ENCODE results near the gene TOP3A. TPM values are rescaled to one million over a fixed set of nuclear protein-coding genes. Genes with fewer than 3 reads are reported as not detected.

The TOP3A gene
- total RNA-seq, 1 donor from 2014 or later: 49.2 TPM

DNA sequence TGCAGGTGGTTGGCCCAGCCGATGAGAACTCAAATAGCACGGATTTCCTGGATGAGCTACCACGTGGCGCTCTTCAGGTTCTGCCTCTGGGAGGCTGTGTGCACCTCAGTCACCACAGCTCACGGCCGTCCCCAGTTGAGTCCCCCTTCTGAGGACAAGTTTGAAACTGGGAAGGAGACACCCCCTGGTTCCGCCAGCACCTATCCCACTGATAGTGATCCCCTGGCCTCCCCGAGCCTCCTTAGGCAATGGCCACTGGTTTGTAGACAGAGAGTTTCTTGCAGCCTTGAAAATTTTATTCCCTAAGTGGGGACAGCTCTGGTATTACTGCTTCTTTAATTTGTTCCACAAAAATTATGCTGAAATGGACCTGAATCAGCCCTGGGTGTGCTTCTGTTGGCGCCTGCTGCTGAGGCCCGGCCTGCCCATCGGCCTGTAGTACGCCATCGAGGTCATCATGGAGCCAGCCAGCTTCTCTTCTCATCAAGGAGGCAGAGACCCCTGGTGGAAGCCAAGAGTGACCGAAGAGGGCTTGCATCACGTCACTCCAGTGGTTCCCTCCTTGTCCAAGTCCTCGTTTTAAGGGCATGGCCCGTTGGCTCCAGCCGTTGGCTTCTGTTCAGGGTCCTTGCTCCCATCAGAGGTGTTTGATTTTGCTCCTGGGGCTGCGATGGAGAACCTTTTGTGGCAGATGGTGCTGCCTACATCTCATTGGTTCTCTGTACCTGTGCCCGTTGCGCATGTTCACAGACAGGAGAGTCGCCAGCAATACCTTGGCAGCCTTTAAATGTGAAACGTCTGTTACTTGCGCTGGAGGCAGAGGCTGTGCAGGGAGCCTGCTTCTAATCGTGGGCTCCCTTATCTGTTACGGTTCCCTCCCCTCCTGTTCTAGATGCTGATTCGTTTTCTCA is 9.6 kb upstream of the TOP3A start:
- no peak for DNase-seq (ENCODE audit: low read depth)
- TF ChIP-seq, protein P1, sequence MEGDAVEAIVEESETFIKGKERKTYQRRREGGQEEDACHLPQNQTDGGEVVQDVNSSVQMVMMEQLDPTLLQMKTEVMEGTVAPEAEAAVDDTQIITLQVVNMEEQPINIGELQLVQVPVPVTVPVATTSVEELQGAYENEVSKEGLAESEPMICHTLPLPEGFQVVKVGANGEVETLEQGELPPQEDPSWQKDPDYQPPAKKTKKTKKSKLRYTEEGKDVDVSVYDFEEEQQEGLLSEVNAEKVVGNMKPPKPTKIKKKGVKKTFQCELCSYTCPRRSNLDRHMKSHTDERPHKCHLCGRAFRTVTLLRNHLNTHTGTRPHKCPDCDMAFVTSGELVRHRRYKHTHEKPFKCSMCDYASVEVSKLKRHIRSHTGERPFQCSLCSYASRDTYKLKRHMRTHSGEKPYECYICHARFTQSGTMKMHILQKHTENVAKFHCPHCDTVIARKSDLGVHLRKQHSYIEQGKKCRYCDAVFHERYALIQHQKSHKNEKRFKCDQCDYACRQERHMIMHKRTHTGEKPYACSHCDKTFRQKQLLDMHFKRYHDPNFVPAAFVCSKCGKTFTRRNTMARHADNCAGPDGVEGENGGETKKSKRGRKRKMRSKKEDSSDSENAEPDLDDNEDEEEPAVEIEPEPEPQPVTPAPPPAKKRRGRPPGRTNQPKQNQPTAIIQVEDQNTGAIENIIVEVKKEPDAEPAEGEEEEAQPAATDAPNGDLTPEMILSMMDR (conservative IDR thresholded peaks at IDR 0.05; ENCODE audit: low read depth, low read length): no peak
- no peak overlapping the region for H3K4me3 ChIP-seq (ENCODE audit: low read depth, low read length)

DNA sequence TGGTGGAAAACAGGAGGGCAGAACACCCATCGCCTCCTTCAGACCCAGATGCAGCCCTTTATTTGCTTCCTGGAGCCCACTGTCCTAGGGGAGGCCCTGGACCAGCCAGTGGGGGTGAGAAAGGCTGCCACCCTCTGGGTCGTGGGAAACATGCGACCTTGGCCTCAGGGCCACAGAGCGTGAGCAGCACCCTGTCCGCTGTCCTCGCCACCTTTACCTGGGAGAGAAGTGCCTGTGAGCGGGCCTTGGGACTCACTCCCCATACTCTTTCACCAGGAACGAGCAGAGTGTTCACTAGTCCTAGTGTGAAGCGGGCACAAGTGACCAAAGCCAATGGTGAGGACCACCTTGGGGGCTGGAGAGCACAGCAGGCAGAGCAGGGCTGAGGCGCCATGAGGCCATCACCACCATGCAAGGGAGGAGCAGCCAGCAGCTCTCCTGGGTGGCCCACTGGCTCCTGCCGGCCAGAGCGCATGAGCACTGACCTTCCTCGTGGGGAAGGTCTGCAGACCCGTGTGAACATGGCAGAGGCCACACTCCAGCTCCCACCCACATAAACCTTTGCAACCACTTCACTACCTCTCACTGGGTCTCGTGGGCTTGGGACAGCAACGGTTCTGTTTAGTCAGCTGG is 8.8 kb upstream of the TOP3A start:
- DNase-seq (ENCODE audit: low read depth): no peak
- H3K4me3 ChIP-seq (ENCODE audit: low read depth, low read length): no peak overlapping the region
- TF ChIP-seq, protein P1 (conservative IDR thresholded peaks at IDR 0.05; ENCODE audit: low read depth, low read length): no peak

DNA sequence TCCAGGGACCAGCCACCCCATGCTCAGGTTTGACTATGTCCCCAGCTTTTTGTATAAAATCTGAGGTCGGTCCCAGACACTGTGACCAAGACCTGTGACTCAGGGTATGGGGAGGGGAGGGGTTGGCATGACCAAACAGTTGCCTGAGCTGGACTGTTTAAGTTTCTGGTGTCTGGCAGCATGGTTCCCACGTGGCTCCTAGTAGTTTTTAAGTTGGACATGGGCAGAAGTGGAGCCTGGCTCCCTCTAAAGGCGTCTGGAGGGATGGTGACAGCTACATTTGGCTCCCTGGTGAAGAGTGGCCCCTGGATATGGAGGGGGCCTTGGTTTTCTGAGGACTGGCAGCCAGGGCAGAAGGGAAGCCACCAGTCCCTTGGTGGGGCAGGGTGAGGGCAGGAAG is 8.2 kb upstream of the TOP3A start:
- TF ChIP-seq, protein P1 (conservative IDR thresholded peaks at IDR 0.05; ENCODE audit: low read depth, low read length): peak; percentile 37
- no peak overlapping the region for H3K4me3 ChIP-seq (ENCODE audit: low read depth, low read length)
- DNase-seq (ENCODE audit: low read depth): no peak

DNA sequence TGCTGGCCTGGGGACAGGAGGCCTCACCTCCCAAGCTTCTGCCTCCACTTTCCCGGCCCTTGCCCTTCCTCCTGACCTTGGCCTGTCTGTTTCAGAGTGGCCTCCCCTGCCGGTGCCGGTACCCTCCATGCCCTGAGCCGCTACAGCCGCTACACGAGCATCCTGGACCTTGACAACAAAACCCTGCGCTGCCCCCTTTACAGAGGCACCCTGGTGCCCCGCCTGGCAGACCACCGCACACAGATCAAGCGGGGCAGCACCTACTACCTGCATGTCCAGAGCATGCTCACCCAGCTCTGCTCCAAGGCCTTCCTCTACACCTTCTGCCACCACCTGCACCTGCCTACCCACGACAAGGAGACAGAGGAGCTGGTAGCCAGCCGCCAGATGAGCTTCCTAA is 7.7 kb upstream of the TOP3A start:
- no peak overlapping the region for H3K4me3 ChIP-seq (ENCODE audit: low read depth, low read length)
- no peak for DNase-seq (ENCODE audit: low read depth)
- TF ChIP-seq, protein P1 (conservative IDR thresholded peaks at IDR 0.05; ENCODE audit: low read depth, low read length): no peak

DNA sequence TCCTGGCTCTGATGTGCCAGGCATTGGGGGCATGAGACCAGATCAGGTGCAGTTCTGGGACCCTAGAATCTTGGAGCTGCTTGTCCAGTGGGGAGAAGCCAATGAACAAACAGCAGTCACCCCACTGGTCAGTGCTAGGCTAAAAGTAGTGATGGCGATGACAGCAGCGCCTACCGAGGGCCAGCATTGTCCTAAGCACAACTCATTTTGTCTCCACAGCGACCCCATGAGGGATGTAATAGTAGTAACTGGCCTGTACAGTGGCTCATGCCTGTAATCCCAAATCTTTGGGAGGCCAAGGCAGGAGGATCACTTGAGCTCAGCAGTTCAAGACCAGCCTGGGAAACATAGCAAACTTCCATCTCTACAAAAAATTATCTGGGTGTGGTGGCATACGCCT is 6.5 kb upstream of the TOP3A start:
- DNase-seq (ENCODE audit: low read depth): no peak
- no peak overlapping the region for H3K4me3 ChIP-seq (ENCODE audit: low read depth, low read length)
- TF ChIP-seq, protein P1 (conservative IDR thresholded peaks at IDR 0.05; ENCODE audit: low read depth, low read length): peak; percentile 17

DNA sequence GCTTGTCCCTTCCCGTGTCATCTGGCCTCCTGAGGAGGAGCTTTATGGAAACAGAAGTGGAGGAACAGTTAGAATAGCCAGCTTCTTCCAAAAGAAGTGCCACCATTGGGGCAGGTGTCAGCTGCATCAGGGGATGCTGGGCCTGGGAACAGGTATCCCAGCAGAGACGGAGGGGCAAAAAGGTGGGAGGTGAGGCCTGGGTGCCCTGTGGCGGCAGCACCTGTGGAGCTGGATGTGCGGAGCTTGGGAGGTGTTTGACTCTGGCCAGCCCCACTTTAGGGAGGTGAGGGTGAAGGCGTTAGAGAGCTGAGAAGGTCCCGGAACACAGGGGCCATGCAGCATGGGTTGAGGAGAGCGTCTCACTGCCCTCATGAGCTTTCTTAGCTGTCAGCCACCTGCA is 5.5 kb upstream of the TOP3A start:
- no peak for DNase-seq (ENCODE audit: low read depth)
- TF ChIP-seq, protein P1 (conservative IDR thresholded peaks at IDR 0.05; ENCODE audit: low read depth, low read length): no peak
- H3K4me3 ChIP-seq (ENCODE audit: low read depth, low read length): no peak overlapping the region
